ENCODE data around the gene CIAO2B.
"Not testable (repeated sequence)": the region's sequence is repeated elsewhere in the genome, so short reads cannot be mapped to it uniquely, and the experiment has no call there.

Gene CIAO2B

GRCh38 chr16:66903544-66904427 lies 30.4 kb downstream of the CIAO2B start:
- no peak for DNase-seq (ENCODE audit: low read depth)

GRCh38 chr16:66902648-66903543 lies 31.3 kb downstream of the CIAO2B start:
- DNase-seq (ENCODE audit: low read depth) = no peak

GRCh38 chr16:66901626-66902025 lies 32.6 kb downstream of the CIAO2B start:
- DNase-seq (ENCODE audit: low read depth) = no peak

- DNase-seq (ENCODE audit: low read depth) = no peak
These were observed 33.3 kb downstream of the CIAO2B start for GRCh38 chr16:66900721-66901441.

- peak; percentile 38 for DNase-seq (ENCODE audit: low read depth)
These were observed 34.1 kb downstream of the CIAO2B start for GRCh38 chr16:66899945-66900710.

GRCh38 chr16:66899310-66899944 lies 34.8 kb downstream of the CIAO2B start:
- no peak for DNase-seq (ENCODE audit: low read depth)

- DNase-seq (ENCODE audit: low read depth) = no peak
These were observed 35.3 kb downstream of the CIAO2B start for GRCh38 chr16:66898933-66899309.

- DNase-seq (ENCODE audit: low read depth) = no peak
These were observed 36.0 kb downstream of the CIAO2B start for GRCh38 chr16:66898207-66898606.

GRCh38 chr16:66896682-66897081 lies 37.5 kb downstream of the CIAO2B start:
- not testable (repeated sequence) for DNase-seq (ENCODE audit: low read depth)

GRCh38 chr16:66895999-66896398 lies 38.2 kb downstream of the CIAO2B start:
- DNase-seq (ENCODE audit: low read depth) = no peak

- DNase-seq (ENCODE audit: low read depth) = no peak
These were observed 38.6 kb downstream of the CIAO2B start for GRCh38 chr16:66895689-66895979.

GRCh38 chr16:66894948-66895688 lies 39.1 kb downstream of the CIAO2B start:
- no peak for DNase-seq (ENCODE audit: low read depth)

GRCh38 chr16:66894055-66894454 lies 40.1 kb downstream of the CIAO2B start:
- DNase-seq (ENCODE audit: low read depth) = no peak

- no peak for DNase-seq (ENCODE audit: low read depth)
These were observed 42.4 kb downstream of the CIAO2B start for GRCh38 chr16:66891797-66892196.

- DNase-seq (ENCODE audit: low read depth) = no peak
These were observed 42.8 kb downstream of the CIAO2B start for GRCh38 chr16:66891360-66891759.

- DNase-seq (ENCODE audit: low read depth) = no peak
These were observed 43.4 kb downstream of the CIAO2B start for GRCh38 chr16:66890799-66891198.

GRCh38 chr16:66889622-66890021 lies 44.6 kb downstream of the CIAO2B start:
- no peak for DNase-seq (ENCODE audit: low read depth)

- DNase-seq (ENCODE audit: low read depth) = no peak
These were observed 45.3 kb downstream of the CIAO2B start for GRCh38 chr16:66888647-66889615.

- DNase-seq (ENCODE audit: low read depth) = no peak
These were observed 47.3 kb downstream of the CIAO2B start for GRCh38 chr16:66886914-66887313.

Data from non-pigmented ciliary epithelial cell (primary cell).